Measurements from ENCODE around the gene DENND1A.
A peak's percentile ranks its signal among the peaks of the same experiment; 100 is the strongest.
"Not testable (repeated sequence)": the region's sequence is repeated elsewhere in the genome, so short reads cannot be mapped to it uniquely, and the experiment has no call there.

DENND1A gene

GRCh38 chr9:123940721-123941523 lies 11.0 kb upstream of the DENND1A start:
- DNase-seq (ENCODE audit: low read depth in 2 of 2): no peak
- no peak overlapping the region for H3K4me3 ChIP-seq (replicated peaks in 1 of 2; ENCODE audit: low read depth in 2 of 2, low read length in 2 of 2)
- no peak for TF ChIP-seq CTCF (IDR thresholded peaks at IDR 0.05; ENCODE audit: low read depth, low read length)

- TF ChIP-seq CTCF (IDR thresholded peaks at IDR 0.05; ENCODE audit: low read depth, low read length): no peak
- DNase-seq (ENCODE audit: low read depth in 2 of 2): no peak
- no peak overlapping the region for H3K4me3 ChIP-seq (replicated peaks in 1 of 2; ENCODE audit: low read depth in 2 of 2, low read length in 2 of 2)
These were observed 8.5 kb upstream of the DENND1A start for GRCh38 chr9:123938401-123938800.

GRCh38 chr9:123936575-123936974 lies 6.6 kb upstream of the DENND1A start:
- DNase-seq (ENCODE audit: low read depth in 2 of 2); H3K4me3 ChIP-seq (replicated peaks in 1 of 2; ENCODE audit: low read depth in 2 of 2, low read length in 2 of 2): not testable (repeated sequence)

GRCh38 chr9:123933440-123934212 lies 3.7 kb upstream of the DENND1A start:
- H3K4me3 ChIP-seq (replicated peaks in 1 of 2; ENCODE audit: low read depth in 2 of 2, low read length in 2 of 2): no peak overlapping the region
- TF ChIP-seq CTCF (IDR thresholded peaks at IDR 0.05; ENCODE audit: low read depth, low read length): no peak
- DNase-seq (ENCODE audit: low read depth in 2 of 2): peak; percentile 75 to 76

GRCh38 chr9:123929177-123929869 lies 603 bp downstream of the DENND1A start:
- no peak for DNase-seq (ENCODE audit: low read depth in 2 of 2)
- TF ChIP-seq CTCF (IDR thresholded peaks at IDR 0.05; ENCODE audit: low read depth, low read length): no peak
- peak overlapping the region; percentile 74 to 75 for H3K4me3 ChIP-seq (replicated peaks in 1 of 2; ENCODE audit: low read depth in 2 of 2, low read length in 2 of 2)

GRCh38 chr9:123928533-123929176 lies 1.3 kb downstream of the DENND1A start:
- DNase-seq (ENCODE audit: low read depth in 2 of 2): peak; percentile 35
- TF ChIP-seq CTCF (IDR thresholded peaks at IDR 0.05; ENCODE audit: low read depth, low read length): no peak

More at GRCh38 chr9:123928533-123929176, 1.3 kb downstream of the DENND1A start:
- H3K4me3 ChIP-seq (replicated peaks in 1 of 2; ENCODE audit: low read depth in 2 of 2, low read length in 2 of 2): peak overlapping the region; percentile 74 to 75
